Coronary artery (tissue), 2 donors: ENCODE results near the gene CAGE1.

Experiments
- DNase-seq: peaks from one replicate; pipeline ENCODE4 v3.0.0-alpha.2; 2017; ENCODE audit warnings: low spot score
- H3K27ac ChIP-seq, 2 donors: fragments of 200-600 bp; sonication (generic); one replicate each; pipeline ENCODE4 v1.5.1; 2016 to 2019
- H3K4me3 ChIP-seq: fragments of 200-600 bp; sonication (generic); 2 replicates; pipeline ENCODE4 v1.5.1; 2016; ENCODE audit warnings: mild to moderate bottlenecking, moderate library complexity
- CTCF ChIP-seq: fragments of 200-600 bp; sonication (generic); IDR thresholded peaks from one replicate; pipeline ENCODE4 v1.5.1; 2019; ENCODE audit warnings: antibody characterized with exemption

CAGE1 gene

DNA sequence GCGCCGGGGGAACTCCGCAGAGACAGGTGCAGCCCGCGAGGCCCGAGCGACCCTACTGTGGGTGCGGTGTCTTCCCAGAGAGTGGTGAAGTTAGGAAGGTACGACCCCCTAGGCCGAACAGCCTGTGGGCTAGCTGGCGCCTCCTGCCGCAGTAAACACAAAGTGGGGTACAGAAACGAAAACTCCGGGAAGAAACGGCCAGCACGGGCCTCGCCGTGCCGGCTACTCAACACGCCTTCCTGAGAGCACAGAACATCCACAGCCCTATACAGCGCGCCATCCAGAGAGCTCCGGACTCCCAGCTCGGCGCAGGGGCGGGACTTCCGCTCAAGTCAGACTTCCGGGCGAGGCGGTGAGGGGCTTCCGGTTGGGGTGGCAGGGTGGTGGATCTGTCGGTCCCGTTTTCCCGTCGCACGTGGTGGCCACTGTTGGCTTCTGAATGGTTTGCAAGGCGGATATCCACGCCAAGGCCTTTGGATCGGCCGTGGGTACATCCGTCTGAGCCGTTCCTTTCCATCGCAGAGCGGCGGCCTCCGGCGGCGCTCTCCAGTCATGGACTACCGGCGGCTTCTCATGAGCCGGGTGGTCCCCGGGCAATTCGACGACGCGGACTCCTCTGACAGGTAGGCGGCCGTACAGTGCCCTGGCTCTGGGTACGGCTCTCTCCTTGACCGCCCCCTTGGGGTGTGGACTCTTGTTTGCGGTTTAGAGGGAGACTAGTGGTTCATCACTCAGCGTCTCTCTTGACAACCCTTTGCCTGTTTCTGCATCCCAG is at the start of gene CAGE1, which contains the start of gene RIOK1:
CAGE1 (minus strand) TSS at position 292 of the 775 bp plus-strand sequence. CDS start 2,569 bp downstream, outside the sequence.
RIOK1 (plus strand) TSS at position 358 of the 775 bp plus-strand sequence; CDS start at position 553, 195 bp downstream.
- Histone ChIP-seq H3K4me3 (peak within 1 kb of the TSS; percentile 80), H3K27ac (peak within 1 kb of the TSS; percentile 90 to 91)
- no peak for TF ChIP-seq CTCF
- peak; percentile 97 for DNase-seq

DNA sequence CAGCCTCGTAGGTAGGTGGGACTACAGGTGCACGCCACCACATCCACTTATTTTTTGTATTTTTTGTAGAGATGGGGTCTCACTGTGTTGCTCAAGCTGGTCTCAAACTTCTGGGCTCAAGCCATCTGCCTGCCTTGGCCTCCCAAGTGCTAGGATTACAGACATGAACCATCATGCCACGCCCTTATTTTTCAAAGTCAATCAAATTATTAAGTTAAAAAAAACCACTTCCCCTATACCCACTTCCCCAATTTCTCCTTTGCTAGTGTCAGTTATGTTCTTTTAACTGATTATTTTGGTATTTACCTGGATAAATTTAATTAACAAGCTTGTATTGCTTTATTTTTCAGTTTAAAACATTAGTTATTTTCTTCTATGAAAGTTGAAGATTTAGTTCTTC is 49.7 kb upstream of the CAGE1 start:
- TF ChIP-seq CTCF: no peak
- no peak overlapping the region for H3K27ac ChIP-seq
- no peak overlapping the region for H3K4me3 ChIP-seq
- DNase-seq: no peak

DNA sequence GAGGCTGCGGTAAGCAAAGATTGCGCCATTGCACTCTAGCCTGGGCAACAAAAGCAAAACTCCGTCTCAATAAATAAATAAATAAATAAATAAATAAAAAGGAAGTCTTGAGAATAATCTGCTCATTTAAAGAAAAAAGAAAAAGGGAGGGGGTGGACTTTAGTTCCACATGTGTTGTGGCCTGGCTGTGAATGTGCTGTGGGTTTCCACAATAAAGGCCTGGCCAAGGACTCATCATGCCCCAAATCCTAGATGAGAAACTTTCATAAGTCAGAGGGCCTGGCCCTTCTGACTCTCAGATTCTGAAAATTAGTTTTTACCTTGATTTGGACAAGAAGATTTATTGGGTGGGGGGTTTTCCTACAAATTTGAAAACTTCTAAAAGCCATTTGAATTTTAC is 48.5 kb upstream of the CAGE1 start:
- H3K27ac ChIP-seq: no peak overlapping the region
- TF ChIP-seq CTCF: no peak
- DNase-seq: no peak
- no peak overlapping the region for H3K4me3 ChIP-seq

GRCh38 chr6:7434672-7435071 is 45.1 kb upstream of the CAGE1 start:
- no peak overlapping the region for H3K27ac ChIP-seq
- no peak for TF ChIP-seq CTCF

DNA sequence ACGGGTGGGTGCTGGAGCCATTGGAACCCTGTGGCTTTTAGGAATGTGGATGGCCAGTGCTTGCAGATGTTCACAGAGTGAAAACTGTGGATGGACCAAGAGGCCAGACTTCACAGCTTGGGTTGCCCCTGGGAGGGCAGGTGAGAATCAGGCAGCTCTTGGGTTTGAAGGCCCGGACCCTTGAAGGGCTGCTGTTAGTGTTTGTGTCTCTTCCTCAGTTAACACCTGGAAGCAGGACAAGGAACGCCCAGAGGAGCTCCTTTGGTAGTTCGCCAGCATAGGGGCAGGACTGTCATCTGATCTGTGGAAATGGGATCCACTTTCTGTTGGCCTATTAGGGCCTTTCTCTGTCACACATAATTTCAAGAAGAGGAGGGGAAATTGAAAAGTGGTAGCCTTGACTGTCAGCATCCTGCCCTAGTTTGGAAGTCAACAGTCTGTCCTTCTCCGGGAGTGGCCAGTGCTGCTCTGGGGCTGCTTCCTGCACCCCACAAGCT is 43.6 kb upstream of the CAGE1 start:
- no peak overlapping the region for H3K4me3 ChIP-seq
- no peak overlapping the region for H3K27ac ChIP-seq
- no peak for DNase-seq
- no peak for TF ChIP-seq CTCF

More at GRCh38 chr6:7434672-7435071, 45.1 kb upstream of the CAGE1 start:
- no peak for DNase-seq
- H3K4me3 ChIP-seq: no peak overlapping the region

DNA sequence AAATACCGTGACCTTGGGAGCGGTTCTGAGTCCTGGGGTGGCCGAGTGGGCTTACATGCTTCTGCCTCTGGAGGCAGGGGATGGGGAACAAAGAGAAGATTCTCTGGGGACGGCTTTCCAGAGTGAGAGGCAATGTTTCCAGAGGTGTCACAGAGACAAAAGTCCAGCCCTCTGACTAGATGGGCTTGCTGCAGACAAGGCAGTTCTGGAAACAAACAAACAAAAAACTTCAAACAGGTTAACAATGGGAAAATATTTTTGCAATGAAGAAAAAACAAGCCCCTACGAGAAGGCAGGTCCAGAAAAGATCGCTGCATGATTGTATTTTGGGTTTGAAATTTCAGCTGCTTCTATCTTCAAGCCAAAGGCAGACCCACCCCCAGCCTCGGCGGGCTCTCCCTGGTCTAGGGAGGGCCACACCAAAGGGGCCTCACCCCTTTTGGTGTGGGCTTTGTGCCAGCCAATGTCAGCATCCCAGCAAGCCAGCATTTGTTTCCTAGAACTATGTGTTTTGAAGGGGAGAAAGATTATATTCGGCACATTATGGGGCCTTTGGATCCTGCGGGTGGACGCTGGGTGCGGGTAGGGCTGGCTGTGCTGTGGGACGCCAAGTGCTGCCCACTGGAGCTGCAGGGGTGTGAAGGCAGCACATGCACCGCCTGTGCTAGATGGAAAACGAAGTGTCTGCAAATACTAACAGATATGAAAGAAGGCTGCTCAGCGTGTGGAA is 43.0 kb upstream of the CAGE1 start:
- no peak overlapping the region for H3K27ac ChIP-seq
- no peak overlapping the region for H3K4me3 ChIP-seq
- DNase-seq: no peak
- TF ChIP-seq CTCF: no peak
